ENCODE data around the gene ISOC2.
"Not testable (repeated sequence)": the region's sequence is repeated elsewhere in the genome, so short reads cannot be mapped to it uniquely, and the experiment has no call there.

ISOC2 gene

DNA sequence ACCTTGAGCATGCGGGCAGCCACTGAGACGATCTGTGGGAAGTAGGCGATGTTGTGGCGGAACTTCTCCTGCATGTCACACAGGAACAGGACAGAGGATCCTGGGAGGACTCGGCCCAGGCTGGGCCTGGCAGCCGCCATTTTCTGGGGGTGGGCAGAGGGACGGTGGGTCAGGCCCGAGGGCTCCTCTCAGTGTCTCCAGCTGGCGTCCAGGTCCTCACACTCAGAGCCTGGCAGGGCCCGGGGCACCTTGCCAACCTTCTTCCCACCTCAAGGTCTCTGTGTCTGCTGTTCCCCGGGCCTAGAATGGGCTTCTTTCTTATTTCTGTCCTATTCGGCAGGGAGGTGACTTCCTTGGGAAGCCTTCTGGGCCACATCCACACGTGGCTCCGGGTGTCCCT, 5.1 kb downstream of the ISOC2 start:
- DNase-seq: no peak

DNA sequence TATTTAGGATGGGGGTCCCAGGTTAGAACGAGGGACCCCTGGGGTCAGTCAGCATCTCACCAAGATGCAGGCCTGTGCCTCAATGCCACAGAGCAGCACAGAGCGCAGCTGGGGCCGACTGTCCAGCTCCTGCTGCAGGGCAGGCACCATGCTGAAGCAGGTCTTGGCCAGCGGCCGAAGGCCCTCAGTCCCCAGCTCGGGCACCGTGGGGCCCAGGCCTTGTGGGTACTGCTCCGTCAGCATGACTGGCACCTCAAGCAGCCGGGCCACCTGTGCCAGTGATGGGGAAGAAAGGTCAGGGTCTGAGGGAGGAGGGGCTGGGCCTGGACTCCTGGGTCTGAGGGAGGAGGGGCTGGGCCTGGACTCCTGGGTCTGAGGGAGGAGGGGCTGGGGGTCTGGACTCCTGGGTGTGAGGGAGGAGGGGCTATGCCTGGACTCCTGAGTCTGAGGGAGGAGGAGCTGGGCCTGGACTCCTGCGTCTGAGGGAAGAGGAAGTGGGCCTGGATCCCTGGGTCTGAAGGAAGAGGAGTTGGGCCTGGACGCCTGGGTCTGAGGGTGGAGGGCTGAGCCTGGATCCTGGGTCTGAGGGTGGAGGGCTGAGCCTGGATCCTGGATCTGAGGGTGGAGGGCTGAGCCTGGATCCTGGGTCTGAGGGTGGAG, 5.7 kb downstream of the ISOC2 start:
- DNase-seq: no peak

DNA sequence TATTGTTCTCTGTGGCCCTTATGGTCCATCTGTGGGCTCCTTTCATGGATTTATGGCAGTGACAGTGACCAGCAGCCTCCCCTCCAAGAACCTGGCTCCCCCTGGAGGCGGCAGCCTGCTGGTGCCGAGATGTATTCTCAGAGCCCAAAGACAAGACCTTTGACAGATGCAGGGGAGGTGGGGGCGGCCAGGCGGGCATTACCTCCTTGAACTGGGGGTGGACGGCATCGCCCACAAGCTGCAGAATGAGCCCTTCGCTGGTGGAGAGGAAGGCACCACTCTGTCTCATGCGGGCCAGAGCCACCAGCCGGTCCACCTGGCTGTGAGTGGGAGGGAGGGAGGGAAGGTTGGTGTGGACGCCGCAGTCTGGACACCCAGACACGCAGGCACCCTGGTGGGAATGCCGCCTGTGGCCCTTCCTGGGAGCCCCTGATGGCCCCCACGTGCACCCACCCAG, 6.6 kb downstream of the ISOC2 start:
- peak; percentile 71 for DNase-seq

DNA sequence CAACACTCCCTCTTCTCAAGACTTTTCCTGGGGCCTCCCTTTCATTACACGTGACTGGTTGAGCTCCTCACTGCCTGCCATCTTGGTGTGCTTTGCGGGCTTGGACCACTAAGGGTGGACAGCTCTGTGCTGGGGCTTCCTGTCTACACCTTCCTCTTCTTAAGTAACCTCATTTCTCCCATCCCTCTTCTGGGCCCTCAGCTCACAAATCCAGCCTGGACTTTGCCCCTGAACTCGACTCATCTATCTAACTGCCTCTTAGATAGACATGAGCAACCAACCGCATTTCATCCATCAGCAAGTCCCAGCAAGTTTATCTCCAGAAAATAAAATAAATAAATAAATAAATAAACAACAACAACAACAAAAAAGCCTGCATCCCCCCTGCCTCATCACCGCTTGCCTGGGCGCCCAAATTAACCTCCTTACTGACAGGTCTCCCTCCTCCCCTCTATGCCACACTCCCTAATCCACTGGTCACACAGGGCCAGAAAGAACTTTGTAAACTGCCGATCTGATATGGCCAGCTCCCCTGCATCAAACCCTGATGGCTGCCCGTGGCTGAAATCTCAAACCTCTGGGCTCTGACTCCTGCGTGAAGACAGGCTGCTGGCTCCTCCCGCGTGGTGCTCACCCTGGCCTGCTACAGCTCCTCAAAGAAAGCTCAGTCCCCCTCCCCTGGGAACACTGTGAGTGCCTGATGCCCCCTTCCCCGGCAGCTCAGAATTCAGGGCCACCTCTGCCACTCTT, 7.8 kb downstream of the ISOC2 start:
- no peak for DNase-seq

DNA sequence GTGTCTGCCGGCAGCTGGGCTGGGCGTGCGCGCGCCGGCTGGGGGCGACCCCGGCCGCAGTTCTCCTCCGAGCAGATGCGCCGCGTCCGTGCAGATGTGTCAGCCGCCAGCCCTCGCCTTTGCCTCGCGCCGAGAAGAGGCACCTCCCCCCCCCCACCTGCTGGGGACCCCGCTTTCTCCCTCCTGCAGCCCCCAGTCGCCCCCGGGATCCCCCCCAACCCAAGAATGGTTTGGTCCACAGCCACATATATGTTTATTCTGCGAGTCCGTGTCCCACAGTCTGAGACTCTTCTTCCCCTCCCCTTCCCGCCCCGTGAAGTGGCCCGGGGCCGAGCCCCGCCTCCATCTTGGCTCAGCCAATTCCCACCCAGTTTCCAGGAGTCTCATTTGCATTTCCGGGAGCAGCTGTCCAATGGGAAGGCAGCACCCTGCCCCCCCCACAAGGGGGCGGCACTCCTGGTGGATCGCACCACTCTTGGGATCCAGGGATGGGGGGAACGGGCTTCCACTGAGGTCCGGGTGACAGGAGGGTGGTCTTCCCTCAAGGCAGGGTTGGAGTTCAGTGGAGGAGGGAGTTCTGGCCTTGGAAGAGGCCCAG, 8.6 kb downstream of the ISOC2 start:
- DNase-seq: peak; percentile 65

DNA sequence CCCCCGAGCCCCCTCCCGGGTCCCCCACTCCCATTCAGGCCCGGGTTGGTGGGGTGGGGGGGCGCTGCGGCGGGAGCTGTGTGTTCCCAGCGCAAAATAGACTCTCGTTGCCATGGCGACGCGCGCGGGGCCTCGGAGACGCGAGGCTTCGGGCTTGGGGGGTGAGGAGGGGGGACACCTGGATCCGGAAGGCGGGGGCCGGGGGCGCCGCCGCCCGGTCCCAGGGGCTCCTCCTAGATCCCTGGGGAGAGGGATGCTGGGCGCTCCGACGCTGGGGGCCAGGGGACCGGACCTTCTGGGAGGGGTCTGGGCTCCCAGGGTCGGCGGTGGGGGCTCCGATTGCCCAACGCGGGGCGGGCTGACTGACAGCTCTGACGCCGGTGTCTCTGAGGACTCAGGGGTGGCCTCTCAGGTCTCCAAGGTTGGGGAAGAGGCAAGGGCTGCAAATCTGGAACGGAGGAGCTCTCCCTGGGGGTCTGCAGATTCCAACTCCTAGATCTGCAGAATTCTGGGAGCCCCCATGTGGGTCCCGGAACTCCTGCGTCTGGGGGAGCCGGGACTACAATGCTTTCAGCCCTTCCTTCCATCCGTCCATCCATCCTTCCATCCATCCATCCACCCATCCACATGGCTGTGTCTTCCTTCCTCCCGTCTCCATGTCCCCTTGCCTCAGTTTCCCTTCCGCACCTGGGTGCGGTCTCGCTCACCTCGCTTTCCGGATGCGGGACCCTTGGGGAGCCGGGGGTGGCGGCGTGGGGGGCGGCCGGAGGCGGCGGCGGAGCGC, 9.3 kb downstream of the ISOC2 start:
- no peak for DNase-seq

DNA sequence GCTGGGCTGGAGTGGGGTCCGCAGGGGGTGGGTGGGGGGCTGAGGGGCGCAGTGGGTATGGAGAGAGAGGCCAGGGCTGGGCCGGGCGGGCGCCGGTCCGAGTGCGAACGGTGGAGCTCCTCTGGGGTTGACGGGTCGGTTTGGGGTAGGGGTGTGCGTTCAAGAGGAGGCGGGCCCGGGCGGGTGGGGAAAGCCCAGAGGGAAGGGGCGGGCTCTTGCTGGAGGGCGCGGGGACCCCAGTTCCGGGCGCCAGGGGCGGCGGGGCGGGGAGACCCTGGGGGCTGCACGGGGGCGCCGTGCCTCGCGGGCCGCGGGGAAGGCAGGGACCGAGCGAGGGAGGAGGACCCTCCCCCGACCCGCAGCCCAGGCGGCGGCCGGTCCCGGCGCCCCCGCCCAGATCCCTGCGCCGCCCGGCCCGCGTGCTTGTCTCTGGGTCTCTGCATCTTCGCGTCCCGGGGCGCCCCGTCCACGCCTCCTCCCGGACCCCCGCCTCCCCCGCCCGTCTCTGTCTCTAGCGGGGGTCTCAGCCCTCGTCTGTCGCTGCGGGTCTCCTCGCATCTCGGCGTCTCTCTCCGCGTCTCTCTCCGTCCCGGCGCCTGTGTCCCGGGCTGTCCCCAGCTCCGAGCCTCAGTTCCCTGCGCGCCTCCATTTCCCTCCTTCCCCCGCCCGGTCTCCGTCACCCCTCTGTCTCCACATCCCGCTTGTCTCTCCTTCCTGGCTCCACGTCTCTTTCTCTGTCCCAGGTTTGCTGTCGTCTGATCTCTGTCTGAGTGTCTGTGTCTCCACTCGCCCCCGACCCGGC, 10.1 kb downstream of the ISOC2 start:
- no peak for DNase-seq

DNA sequence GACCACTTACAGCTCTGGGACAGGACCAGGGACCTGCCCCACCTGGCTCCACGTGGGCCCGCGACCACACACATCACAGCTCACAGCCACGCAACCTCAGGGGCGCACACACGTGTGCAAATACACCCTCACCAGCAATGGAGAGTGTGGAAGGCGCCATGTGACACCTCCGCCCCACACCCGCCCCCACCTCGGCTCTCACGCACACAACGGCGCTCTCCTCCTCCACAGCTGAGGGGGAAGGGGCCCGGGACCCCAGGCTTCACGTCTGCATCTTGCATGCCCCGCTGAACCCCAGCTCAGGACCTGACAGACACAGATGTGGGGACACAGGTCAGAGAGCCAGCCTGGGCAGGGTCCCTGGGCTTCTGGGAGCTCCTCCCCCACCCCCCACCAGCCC, 12.0 kb downstream of the ISOC2 start:
- no peak for DNase-seq

DNA sequence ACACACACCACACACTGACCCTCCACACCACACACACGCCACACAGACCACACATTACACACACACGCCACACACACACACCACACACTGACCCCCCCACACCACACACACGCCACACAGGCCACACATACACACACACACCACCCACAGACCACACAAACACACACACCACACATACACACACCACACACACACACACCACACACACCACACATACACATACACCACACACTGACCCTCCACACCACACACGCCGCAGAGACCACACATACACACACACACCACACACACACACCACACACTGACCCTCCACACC, 13.3 kb downstream of the ISOC2 start:
- not testable (repeated sequence) for DNase-seq

DNA sequence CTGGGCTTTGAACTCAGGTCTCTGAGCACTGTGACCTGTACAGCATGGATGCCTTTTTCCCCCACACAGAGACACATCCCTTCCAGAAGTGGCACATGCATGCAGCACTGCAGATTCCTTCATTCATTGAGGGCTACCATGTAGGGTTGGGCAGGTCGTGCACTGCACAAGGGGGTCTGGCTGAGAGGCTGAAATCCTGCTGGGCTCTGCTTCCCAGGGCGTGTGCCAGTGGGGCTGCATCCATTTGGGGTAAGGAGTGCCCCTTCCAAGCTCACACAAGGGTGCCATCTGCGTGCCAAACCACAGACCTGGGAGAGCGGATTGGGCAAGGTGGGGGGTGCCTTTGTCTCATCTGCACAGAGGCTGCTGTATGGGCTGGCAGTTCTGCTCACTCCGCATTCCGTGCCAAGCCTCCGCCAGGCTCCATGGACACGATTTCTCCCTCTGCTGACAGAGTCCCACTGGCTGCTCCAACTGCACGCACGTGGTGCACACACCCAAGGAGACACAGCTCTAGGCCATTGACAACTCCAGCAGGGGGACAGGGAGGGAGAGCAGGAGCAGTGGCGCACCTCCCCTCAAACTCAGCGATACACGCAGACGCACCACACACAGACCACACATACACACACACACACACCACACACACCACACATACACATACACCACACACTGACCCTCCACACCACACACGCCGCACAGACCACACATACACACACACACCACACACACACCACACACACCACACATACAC, 13.8 kb downstream of the ISOC2 start:
- DNase-seq: no peak

DNA sequence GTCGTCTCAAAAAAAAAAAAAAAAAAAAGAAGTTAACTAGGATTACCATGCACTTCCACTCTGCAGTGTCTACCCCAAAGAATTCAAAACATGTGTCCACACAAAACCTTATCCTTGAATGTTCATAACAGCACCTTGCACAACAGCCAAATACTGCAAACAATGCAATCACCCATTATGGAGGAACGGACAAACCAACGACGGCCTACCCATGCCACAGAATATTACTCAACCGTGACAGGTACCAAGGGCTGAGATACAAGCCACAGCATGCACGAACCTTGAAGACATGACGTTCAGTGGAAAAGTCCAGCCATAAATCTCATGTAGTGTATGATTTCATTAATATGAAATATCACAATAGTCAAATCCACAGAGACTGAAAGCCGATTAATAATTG, 15.4 kb downstream of the ISOC2 start:
- DNase-seq: no peak

DNA sequence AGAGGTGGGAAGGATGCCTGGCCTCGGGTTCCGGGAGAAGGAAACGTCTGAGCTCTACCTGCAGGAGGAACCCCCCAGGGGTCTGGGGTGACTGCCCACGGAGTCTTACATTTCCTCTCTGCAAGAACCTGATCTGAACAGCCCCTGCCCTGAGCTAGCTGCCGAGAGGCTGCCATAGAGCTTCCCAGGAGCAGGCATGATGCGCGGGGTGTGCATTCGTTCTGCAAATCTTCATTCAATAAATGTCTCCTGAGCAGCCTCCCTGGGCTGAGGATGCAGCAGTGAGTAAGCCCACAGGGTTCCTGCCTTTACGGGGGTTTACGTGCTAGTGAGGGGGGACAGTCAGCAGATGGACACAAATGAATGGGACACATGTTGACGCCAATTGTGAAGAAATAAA, 16.8 kb downstream of the ISOC2 start:
- DNase-seq: no peak

DNA sequence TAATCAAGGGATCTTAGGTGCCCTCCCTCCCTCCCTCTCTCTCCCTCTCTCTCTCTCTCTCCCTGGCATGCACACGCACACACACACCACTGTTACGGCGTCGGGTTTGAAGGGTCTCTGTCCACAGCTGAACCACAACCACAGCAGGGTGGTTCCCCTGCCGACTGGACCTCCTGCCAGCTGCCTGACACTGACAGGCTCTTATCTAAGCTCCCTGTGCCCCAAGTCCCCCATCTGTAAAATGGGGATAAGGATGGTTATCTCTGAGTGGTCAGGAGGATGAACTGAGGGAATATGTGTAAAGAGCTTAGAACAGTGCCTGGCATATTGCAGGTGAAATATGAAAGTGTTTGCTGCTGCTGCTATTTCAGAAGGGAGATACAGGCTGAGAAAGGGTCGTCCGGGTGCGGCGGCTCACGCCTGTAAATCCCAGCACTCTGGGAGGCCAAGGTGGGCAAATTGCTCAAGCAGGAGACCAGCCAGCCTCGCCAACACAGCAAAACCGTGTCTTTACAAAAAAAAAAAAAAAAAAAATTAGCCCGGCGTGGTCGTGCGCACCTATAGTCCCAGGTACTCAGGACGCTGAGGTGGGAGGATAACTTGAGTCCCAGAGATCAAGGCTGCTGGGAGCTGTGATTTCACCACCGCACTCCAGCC, 17.5 kb downstream of the ISOC2 start:
- no peak for DNase-seq

DNA sequence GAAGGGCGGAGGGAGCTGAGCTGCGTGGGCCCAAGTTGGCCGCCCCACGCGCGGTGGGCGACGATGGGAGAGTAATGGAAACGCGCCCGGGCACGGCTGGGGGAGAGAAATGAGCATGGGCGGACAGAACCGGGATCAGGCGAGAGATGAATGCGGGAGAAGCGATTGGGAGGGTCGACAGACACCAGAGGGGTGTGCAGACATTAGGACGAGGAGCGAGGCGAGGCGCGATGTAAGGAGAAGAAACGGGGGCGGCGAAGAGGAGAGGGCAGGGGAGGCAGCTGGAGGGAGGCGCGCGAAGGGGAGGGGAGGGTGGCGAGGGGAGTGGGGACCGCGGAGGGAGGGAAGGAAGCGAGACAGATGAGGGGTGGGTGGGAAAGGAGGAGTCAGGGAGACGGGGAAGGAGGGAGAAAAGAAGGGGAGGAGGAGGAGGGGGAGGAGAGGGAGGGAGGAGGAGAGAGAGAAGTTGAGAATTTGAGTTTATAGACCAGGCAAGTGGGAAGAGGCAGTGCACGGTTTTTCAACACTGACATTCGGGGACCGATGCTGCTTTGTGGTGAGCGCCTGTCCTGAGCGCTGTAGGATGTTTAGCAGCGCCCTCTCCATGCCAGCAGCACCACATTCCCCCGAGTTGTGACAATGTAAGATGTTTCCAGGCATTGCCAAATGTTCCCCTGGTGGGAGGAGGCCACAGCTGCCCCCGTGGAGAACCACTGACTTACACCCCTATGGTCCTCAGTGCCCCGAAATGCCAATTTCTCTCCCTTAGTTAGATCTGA, 18.2 kb downstream of the ISOC2 start, which contains the start of gene SHISA7:
Gene SHISA7 (minus strand): TSS at position 256 of the 779 bp plus-strand sequence. CDS start 437 bp downstream, outside the sequence.
- DNase-seq: no peak

DNA sequence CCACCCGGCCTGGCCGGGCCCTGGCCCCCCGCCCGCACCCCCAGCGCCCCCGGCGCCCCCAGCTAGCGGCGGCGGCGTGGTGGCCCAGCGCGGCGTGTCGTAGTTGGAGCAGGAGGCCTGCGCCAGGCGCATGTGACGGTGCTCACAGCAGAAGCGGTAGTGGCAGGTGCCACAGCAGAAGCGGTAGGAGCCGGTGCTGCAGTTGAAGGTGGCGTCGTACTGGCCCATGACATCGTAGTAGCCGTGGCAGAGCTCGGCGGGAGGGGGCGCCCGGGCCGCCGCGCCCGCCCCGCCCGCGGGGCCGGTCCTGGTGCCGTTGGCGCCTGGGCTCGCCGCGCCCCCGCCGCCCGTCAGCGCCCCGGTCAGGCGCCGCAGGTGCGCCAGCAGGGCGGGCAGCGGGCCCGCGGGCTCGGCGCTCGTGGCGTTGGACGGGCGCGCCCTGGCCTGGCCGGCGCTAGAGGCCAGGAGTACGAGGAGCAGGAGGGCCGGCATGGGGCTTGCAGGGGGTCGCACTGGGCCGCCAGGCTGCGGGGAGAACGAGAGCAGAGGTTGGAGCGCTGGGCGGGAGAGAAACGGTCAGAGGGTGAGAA, 19.0 kb downstream of the ISOC2 start:
- no peak for DNase-seq

DNA sequence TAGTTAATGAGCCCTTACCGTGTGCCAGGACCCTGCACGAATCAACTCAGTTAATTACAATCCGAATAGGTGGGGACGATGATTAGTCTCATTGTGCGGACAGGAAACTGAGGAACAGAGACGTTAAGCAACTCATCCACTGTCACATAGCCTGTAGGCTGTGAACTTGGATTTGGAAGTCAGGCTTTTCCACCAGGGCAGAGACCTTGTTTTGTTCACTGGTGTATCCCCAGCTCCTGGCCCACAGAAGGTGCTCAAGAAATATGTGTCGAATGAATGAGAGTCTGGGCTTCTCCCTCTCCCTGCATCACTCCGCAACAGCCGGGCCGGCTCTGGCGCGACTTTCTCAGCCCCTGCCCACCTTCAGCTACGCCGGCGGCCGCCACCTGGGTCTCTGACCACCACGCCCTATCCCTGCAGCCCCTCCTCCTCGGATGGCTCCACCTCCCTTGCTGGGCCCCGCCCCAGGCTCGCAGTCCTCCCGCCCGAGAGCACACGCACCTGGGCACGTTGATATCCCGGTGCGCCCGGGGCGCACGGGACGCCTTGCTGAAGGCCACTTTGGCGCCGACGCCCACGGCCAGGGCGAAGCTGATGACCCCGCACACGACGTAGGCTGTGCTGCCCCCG, 19.6 kb downstream of the ISOC2 start:
- DNase-seq: peak; percentile 50

DNA sequence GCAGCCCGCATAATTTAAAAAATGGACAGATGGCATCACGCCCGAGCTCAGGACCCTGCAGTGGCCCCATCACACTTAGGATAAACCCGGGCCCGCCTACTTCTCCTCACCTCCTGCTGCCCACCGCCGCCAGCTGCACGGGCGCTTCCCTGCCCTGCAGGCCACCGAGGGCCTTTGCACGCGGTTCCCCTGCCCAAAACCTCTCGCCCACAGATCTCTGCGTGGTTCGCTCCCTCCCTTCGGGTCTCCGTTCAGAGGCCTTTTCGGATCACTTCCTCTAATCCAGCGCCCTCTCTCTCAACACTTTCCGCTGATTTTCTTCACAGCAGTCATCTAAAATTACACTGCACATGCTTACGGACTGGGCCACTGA, 20.1 kb downstream of the ISOC2 start:
- DNase-seq: no peak

DNA sequence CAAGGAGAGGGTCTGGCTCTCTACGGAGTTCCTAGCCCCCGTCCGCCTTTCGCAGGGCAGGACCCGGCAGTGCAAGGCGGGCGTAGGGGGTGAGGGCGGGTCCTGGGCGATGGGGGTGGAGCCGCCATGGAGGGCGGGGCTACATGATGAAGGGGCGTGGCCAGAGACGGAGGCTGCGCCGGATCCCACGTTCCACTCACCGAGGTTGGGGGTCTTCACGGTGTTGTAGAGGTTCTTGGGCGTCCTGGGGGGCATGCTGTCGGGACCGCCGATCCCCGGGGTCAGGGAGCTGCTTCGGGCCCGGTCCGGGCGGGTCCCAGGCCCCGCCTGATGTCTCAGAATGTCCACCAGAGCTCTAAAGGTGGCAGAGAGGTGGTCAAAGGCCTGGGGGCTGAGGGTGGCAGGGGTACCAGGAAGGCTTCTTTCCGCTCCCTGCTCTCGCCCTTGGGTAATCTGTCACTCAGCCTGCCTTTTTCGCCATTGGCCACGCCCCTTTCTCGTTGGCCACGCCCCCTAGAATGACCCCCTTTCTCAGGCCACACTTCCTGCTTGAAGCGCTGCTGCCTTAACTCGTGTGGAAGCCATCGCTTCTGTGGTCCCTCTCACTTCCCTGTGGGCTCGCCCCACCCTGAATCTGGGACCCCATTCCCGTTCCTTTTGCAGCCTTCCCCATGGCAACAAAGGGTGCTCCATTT, 20.9 kb downstream of the ISOC2 start:
- DNase-seq: peak; percentile 67

DNA sequence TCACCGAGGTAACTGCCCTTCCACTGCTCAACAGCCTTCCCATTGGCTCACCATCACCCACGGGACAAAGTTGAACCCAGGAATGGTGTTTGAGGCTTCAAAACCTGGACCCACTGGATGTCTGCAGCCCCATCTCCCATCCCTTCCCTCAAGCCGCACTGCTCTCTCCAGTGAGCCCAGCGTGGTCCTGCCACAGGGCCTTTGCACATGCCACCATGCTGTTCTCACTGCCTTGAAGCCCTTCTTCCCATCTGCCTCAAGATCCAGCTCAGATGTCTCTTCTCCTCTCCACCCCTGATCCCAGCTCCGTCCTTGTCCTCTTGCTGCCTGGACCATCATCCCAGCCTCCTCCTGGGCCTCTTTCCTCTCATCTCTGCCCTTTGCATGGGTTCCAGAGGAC, 22.4 kb downstream of the ISOC2 start:
- no peak for DNase-seq
